Measurements from ENCODE around the gene PPIL6. TPM values are rescaled to one million over a fixed set of nuclear protein-coding genes. Genes with fewer than 3 reads are reported as not detected.

PPIL6 gene
- total RNA-seq, 8 experiments from 2014 or later = 0.87 to 22.4 (median 4.6) TPM

DNA sequence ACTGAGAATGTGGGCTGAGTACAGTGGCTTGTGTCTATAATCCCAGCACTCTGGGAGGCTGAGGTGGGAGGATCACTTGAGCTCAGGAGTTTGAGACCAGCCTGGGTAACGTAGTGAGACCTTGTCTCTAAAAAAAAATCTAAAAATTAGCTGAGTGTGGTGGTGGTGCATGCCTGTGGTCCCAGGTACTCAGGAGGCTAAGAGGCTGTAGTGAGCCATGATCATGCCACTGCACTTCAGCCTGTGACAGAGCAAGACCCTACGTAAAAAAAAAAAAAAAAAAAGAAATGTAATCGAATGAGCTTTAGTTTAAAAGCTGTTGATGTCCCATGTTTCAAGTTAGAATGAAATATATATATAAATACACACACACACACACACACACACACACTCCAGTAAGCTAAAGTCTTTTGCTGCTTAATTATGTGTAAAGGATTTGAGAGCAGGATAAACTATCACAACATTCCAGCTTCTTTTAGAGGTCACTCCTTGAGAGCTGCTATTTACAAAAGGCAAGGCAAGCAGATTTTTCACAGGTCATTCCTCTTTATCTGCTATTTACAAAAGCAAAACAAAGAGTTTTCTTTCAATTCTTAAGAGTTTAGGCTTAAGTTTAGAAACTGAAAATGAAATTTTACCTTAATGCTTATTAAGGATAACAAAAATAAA lies 19.9 kb upstream of the PPIL6 start:
- Histone ChIP-seq H3K4me1 (replicated peaks in 1 of 2) (peaks cover 6 to 11% of the 10 kb centered on the region in 2 donors), H3K4me3 (no peak overlapping the region), H3K27ac (no peak overlapping the region)
- in situ Hi-C loops (cut with MboI; ENCODE audit: low pct_unique_long_range_greater_than_20kb in 2 of 9, low sequenced_read_pairs in 9 of 9, unreplicated experiment in 9 of 9) = no loop called here
- 10 to 100% (median 84%) methylated on average over 1 to 3 of the region's 3 CpGs for WGBS, 10 experiments
- ATAC-seq (replicated peaks in 6 of 8) = no peak

DNA sequence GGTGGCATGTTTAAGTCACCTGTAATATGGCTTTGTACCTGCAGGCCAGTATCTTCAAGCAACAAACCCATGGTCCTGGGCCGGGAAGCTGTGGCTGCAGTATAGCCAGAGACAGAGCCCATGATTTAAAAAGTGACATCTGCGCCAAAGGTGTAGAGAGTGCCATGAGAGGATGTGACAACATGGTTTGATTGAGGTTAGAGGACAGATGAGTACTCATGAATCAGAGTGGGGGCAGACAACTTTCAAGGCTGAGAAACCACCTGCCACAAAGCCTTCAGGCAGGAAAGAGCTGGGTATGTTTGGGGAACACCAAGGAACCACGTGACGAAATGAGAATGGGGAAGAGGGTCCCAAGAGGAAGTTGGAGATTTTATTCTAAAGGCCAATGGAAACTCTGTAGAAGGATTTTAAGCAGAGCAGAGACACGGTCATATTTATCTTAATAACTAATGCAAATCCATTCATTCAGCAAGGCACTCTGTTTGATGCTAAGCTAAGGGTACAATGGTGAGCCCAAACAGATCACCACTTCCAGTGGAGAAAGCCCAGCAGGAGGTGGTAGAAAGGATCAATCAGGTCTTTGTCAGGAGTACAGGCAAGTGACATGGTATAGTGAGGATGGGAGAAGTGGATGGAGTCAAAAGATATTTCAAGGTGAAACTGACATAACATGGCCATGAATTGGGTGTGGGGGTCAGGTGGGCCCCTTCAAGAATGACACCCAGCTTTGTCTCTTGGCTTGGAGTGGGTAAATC lies 18.5 kb upstream of the PPIL6 start:
- no peak for ATAC-seq (replicated peaks in 6 of 8)
- 60 to 95% (median 80%) methylated on average over 2 to 5 of the region's 5 CpGs; no CpG with 5 or more reads in 2 of the 10 experiments for WGBS, 10 experiments
- H3K27ac ChIP-seq = no peak overlapping the region
- peaks cover 10 to 15% of the 10 kb centered on the region in 2 donors for H3K4me1 ChIP-seq (replicated peaks in 1 of 2)
- in situ Hi-C loops (cut with MboI; ENCODE audit: low pct_unique_long_range_greater_than_20kb in 2 of 9, low sequenced_read_pairs in 9 of 9, unreplicated experiment in 9 of 9) = no loop called here
- H3K4me3 ChIP-seq = no peak overlapping the region

DNA sequence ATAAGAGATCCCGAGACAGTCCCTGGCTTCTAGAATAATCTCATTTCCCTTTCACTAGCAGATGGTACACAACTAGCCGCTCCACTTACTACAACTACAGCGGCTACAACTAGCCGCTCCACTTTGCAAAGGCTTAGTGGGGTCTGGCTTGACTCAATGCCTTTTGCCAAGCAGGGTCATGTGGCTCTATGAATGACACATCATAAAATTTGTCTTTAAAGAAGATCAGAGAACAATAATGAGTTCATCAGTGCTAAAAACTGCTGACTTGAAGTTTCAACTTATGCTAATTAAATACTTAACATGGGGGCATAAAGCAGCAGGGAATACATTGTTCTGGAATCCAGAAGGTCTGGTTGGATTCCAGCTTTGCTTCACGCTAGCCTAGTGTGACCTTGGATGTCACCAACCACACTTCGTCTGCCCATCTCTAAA lies 17.2 kb upstream of the PPIL6 start:
- Histone ChIP-seq H3K4me1 (replicated peaks in 1 of 2) (peaks cover 13 to 16% of the 10 kb centered on the region in 2 donors), H3K4me3 (no peak overlapping the region), H3K27ac (no peak overlapping the region)
- in situ Hi-C loops (cut with MboI; ENCODE audit: low pct_unique_long_range_greater_than_20kb in 2 of 9, low sequenced_read_pairs in 9 of 9, unreplicated experiment in 9 of 9) = no loop called here
- 0 to 100% (median 67%) methylated on average over 1 to 6 of the region's 6 CpGs; no CpG with 5 or more reads in 1 of the 10 experiments for WGBS, 10 experiments
- peak in 3 of 8 experiments; percentile 4 to 11 (median 5) for ATAC-seq (replicated peaks in 6 of 8)

DNA sequence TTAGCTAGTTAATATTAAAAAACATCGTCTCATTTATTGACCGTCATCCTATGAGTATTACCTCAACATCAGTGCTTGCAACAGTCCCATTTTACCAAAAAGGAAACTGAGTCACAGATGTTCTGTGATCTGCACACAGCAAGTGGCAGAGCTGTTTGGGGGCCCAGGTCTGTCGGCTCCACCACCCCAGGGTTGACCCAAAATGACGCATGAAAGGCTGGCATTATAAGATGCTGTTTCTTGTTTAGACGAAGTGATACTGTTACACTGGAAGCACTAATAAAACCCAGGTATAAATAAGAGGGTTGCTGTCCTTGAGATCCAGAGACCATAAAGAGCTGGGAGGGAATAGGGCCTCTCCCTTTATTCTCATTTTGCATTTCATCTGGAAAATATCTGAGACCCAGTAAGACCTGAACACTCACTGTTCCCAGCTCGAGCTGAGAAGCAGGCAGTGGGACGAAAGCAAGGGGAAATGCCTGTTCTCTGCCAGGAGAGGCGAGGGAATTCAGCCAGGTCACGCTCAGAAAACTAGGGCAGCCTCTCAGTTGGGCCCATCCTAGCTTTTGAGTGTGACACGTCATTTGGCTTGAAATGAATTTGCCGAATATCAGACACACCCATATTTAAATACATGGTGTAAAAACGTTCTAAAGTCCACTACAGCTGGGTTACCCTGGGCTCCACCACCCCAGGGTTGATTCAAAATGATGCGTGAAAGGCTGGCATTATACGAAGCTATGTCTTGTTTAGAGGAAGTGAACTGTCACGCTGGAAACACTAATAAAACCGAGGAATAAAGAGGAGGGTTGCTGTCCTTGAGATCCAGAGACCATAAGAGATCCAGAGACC lies 16.5 kb upstream of the PPIL6 start:
- Histone ChIP-seq H3K4me3 (peak overlapping the region; percentile 49 to 71 (median 67)), H3K4me1 (replicated peaks in 1 of 2) (peaks cover 13 to 16% of the 10 kb centered on the region in 2 donors), H3K27ac (no peak overlapping the region)
- in situ Hi-C loops (cut with MboI; ENCODE audit: low pct_unique_long_range_greater_than_20kb in 2 of 9, low sequenced_read_pairs in 9 of 9, unreplicated experiment in 9 of 9) = no loop called here
- peak in 3 of 8 experiments; percentile 51 to 74 (median 53) for ATAC-seq (replicated peaks in 6 of 8)
- 0 to 85% (median 73%) methylated on average over 5 to 15 of the region's 16 CpGs for WGBS, 10 experiments

DNA sequence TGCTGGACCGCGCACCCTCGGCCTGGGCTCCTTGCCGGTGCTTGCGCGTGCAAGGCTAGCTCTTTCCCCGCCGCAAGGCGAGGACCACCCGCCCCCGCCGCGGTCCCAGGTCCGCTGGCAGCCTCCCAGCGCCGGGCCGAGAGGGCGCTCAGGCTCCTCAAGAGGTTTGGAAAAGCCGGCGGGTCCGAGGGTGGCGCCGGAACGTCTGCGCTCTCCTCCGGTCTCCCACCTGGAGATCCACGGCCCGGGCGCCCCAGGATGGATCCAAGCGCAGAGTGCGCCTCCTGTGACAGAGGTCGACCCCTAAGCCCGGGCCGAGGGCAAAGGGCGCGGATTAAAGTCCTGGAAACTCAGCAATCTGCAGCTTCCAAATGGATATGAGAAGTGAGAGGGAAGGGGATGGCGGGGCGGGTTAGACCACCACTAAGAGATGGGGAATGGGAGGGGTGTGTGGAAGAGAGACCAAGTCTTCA lies 15.7 kb upstream of the PPIL6 start:
- Histone ChIP-seq H3K4me1 (replicated peaks in 1 of 2) (peaks cover 13 to 16% of the 10 kb centered on the region in 2 donors), H3K4me3 (peak overlapping the region; percentile 49 to 71 (median 67)), H3K27ac (peak overlapping the region; percentile 75 to 77)
- in situ Hi-C loops (cut with MboI; ENCODE audit: low pct_unique_long_range_greater_than_20kb in 2 of 9, low sequenced_read_pairs in 9 of 9, unreplicated experiment in 9 of 9) = no loop called here
- WGBS, 10 experiments = 0 to 6% (median 6%) methylated on average over 3 to 7 of the region's 38 CpGs; no CpG with 5 or more reads in 7 of the 10 experiments
- ATAC-seq (replicated peaks in 6 of 8) = peak in 1 of 8 experiments; percentile 0

DNA sequence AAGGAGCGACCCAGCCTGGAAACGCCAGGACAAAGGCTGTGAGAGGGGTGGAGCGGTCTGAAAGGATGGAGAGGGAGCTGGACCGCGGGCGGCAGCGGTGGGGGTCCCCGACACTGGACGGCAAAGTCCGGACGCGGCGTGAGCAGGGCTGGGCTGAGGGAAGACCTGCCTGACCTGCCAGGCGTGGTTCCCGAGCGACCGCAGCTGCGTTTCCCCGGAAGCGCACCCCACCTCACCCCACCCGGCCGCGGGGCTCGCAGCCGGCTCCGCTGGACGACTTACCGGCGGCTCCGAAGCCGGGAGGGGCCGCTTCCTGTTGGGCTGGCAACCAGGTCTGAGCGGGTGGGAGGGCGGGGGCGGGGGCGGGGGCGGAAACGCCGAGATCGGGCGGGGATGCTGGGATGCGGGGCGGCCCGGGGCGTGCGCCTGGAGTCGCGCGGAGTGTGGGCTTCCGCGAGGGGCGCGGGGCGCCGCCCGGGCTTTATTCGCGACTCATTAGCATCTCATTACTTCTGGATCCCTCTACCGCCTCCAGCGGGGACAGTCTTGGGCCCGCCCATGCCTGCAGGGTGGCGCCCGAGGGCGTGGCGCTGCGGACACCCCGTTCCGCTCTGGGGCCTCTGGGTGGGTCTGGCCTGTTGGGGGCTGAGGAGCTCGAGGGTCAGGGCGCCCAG lies 15.1 kb upstream of the PPIL6 start, which contains the start of gene MICAL1:
MICAL1 (minus strand) TSS at position 336 of the 674 bp plus-strand sequence. CDS start 1,576 bp downstream, outside the sequence.
- 0% methylated on average over 2 of the region's 70 CpGs; no CpG with 5 or more reads in 9 of the 10 experiments for WGBS, 10 experiments
- Histone ChIP-seq H3K4me1 (replicated peaks in 1 of 2) (peaks cover 13 to 16% of the 10 kb centered on the region in 2 donors), H3K27ac (peak within 1 kb of the TSS; percentile 75 to 77), H3K4me3 (peak within 1 kb of the TSS; percentile 49 to 71 (median 67))
- in situ Hi-C loops (cut with MboI; ENCODE audit: low pct_unique_long_range_greater_than_20kb in 2 of 9, low sequenced_read_pairs in 9 of 9, unreplicated experiment in 9 of 9) = no loop called here
- peak; percentile 51 to 90 (median 87) for ATAC-seq (replicated peaks in 6 of 8)

DNA sequence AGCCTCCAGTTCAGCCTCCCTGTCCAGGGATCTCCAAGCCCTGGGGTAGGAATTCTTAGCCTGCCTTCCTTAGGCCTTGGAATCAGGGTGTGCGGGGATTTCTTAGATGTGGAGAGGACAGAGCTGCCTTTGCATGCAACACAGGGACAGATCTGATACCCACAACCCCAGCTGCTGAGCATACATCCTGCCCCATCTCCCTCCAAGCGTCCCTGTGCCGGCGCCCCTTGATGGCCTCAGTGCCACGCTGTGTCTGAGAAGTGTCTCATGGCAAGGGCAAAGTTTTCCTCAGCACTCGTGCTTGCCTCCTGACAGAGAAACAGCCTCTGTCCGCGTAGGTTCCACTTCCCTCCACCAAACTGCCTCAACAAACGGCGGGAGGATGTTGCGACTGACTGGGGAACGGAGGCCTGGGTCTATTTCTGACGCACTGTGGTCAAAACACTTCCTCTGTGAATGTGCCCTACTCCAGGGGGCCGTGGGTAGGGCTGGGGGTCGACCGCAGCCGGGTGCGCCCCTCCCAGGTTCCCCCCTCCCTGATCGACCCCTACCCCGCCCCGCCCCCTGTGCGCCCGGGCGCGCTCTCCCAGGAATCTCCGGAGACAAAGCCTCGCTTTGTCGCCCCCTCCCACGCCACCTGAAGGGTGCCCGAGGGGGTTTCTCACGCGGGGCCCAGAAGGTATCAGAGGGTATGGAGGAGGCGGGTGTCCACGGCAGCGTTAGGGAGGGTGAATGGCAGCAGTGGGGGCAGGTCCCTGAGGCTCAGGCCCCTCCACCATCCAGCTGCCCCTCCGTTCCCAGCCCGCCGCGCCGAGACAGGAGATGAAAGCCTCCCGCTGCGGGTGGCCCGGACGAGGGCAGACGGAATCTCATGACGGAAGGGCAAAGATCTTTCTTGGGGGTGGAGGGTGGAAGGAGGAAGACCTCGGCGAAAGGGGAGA lies 14.3 kb upstream of the PPIL6 start:
- Histone ChIP-seq H3K27ac (peak overlapping the region; percentile 75 to 77), H3K4me1 (replicated peaks in 1 of 2) (peaks cover 13 to 16% of the 10 kb centered on the region in 2 donors), H3K4me3 (peak overlapping the region; percentile 49 to 71 (median 67))
- peak in 6 of 8 experiments; percentile 3 to 24 (median 21) for ATAC-seq (replicated peaks in 6 of 8)
- in situ Hi-C loops (cut with MboI; ENCODE audit: low pct_unique_long_range_greater_than_20kb in 2 of 9, low sequenced_read_pairs in 9 of 9, unreplicated experiment in 9 of 9) = no loop called here
- WGBS, 10 experiments = 0 to 40% (median 8%) methylated on average over 1 to 6 of the region's 48 CpGs; no CpG with 5 or more reads in 6 of the 10 experiments

DNA sequence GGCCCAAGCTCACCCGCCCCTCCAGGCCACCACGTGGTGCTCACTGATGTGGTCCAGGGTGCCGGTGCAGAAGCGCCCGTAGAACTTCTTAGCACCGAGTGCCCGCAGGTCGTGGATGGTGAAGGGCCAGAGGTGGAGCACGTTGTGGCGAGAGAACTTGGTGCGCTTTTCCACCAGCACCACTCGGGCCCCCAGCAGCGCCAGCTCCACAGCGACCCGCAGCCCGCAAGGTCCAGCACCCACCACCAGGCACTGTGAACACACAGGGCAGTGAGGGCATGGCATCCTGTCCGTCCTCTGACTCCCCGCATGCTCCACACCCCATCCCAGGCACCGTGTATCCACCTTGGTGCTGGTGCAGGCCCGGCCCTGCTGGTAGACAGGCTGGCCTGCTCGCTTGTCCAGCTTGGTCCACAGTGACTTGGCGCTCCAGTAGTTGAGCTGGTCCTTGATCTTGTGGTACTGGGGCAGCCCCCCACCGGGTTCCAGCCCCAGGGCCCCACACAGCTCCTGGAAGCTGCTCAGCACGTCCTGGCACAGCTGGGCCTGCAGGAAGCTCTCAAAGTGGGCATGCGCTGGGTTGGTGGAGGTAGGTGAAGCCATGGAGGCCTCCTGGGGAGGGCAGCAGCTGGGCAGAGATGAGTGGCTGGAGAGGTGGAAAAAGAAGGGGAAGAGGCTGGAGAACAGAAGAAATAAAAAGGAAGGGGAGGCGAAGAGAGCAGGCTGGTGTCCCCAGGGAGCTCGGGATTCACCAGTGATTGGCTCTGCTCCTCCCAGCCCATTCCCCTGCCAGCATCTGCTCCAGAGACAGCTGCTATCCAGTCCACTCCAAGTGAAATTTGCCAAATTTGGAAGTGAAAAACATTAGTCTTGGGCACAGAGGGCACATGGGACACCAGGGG lies 13.4 kb upstream of the PPIL6 start:
- H3K4me3 ChIP-seq = peak overlapping the region; percentile 49 to 71 (median 67)
- no peak for ATAC-seq (replicated peaks in 6 of 8)

GRCh38 chr6:109453156-109453555 lies 12.7 kb upstream of the PPIL6 start:
- in situ Hi-C loops (cut with MboI; ENCODE audit: low pct_unique_long_range_greater_than_20kb in 2 of 9, low sequenced_read_pairs in 9 of 9, unreplicated experiment in 9 of 9) = no loop called here
- ATAC-seq (replicated peaks in 6 of 8) = no peak
- 100% methylated on average over 2 of the region's 2 CpGs; no CpG with 5 or more reads in 8 of the 10 experiments for WGBS, 10 experiments
- Histone ChIP-seq H3K4me3 (no peak overlapping the region), H3K27ac (no peak overlapping the region), H3K4me1 (replicated peaks in 1 of 2) (peaks cover 13 to 16% of the 10 kb centered on the region in 2 donors)

More for the DNA sequence above, 13.4 kb upstream of the PPIL6 start:
- Histone ChIP-seq H3K27ac (peak overlapping the region in 1 of 2 donors; percentile 77), H3K4me1 (replicated peaks in 1 of 2) (peaks cover 13 to 16% of the 10 kb centered on the region in 2 donors)
- in situ Hi-C loops (cut with MboI; ENCODE audit: low pct_unique_long_range_greater_than_20kb in 2 of 9, low sequenced_read_pairs in 9 of 9, unreplicated experiment in 9 of 9) = no loop called here
- 40 to 100% (median 97%) methylated on average over 1 to 6 of the region's 27 CpGs; no CpG with 5 or more reads in 5 of the 10 experiments for WGBS, 10 experiments

- Histone ChIP-seq H3K27ac (no peak overlapping the region), H3K4me1 (replicated peaks in 1 of 2) (peaks cover 13% of the 10 kb centered on the region in 2 donors), H3K4me3 (no peak overlapping the region)
- in situ Hi-C loops (cut with MboI; ENCODE audit: low pct_unique_long_range_greater_than_20kb in 2 of 9, low sequenced_read_pairs in 9 of 9, unreplicated experiment in 9 of 9) = no loop called here
- no peak for ATAC-seq (replicated peaks in 6 of 8)
- 80 to 100% (median 93%) methylated on average over 1 to 5 of the region's 9 CpGs; no CpG with 5 or more reads in 4 of the 10 experiments for WGBS, 10 experiments
Measured at GRCh38 chr6:109452181-109452580, 11.8 kb upstream of the PPIL6 start.
